Natural killer cell (primary cell): ENCODE results near the gene FOCAD. TPM values are rescaled to one million over a fixed set of nuclear protein-coding genes. Genes with fewer than 3 reads are reported as not detected.

Experiments used
- ATAC-seq, 3 donors: fragments of 150-1000 bp in 2 of 3; fragments of 200-7000 bp in 1 of 3; cut with Tn5 transposase; 1 replicate in 1 of 3; 2 replicates in 2 of 3; pipeline ENCODE4 v1.10.0; 2021; ENCODE audit warnings: mild to moderate bottlenecking in 2 of 3, moderate library complexity in 2 of 3
- DNase-seq, 2 donors: peaks; one replicate each; pipeline versions ENCODE4 v3.0.0 to v3.0.0-alpha.2; 2013 to 2021; ENCODE audit warnings: mixed read lengths in 1 of 2
- H3K27ac ChIP-seq: one replicate; pipeline ENCODE4 v1.5.1; 2013; ENCODE audit warnings: mild to moderate bottlenecking, low read length
- H3K27me3 ChIP-seq: one replicate; pipeline ENCODE4 v1.6.1; 2013; ENCODE audit warnings: low read length; ENCODE audit not compliant: control insufficient read depth, insufficient read depth
- H3K36me3 ChIP-seq: one replicate; pipeline ENCODE4 v1.6.1; 2013; ENCODE audit warnings: low read length; ENCODE audit not compliant: control insufficient read depth, insufficient read depth
- H3K4me1 ChIP-seq: one replicate; pipeline ENCODE4 v1.6.1; 2013; ENCODE audit warnings: low read length; ENCODE audit not compliant: control insufficient read depth, insufficient read depth
- H3K4me3 ChIP-seq: one replicate; pipeline ENCODE4 v1.5.1; 2013; ENCODE audit warnings: low read length
- H3K9me3 ChIP-seq: one replicate; pipeline ENCODE4 v1.6.1; 2013; ENCODE audit warnings: low read length; ENCODE audit not compliant: control insufficient read depth, insufficient read depth
- H3K27ac Mint-ChIP-seq, 2 donors: one replicate each; pipeline ENCODE4 v1.8.0; 2022; ENCODE audit warnings: mild to moderate bottlenecking in 2 of 2, mixed read lengths in 2 of 2, moderate library complexity in 1 of 2
- H3K27me3 Mint-ChIP-seq, 2 donors: one replicate each; pipeline ENCODE4 v1.8.0; 2022; ENCODE audit warnings: low read depth in 2 of 2, mixed read lengths in 2 of 2
- H3K36me3 Mint-ChIP-seq: one replicate; pipeline ENCODE4 v1.8.0; 2022; ENCODE audit warnings: mixed read lengths
- H3K4me1 Mint-ChIP-seq, 2 donors: one replicate each; pipeline ENCODE4 v1.8.0; 2022; ENCODE audit warnings: mixed read lengths in 2 of 2
- H3K4me3 Mint-ChIP-seq: one replicate; pipeline ENCODE4 v1.8.0; 2022; ENCODE audit warnings: mild to moderate bottlenecking, moderate library complexity, mixed read lengths
- H3K9me3 Mint-ChIP-seq, 2 donors: one replicate each; pipeline ENCODE4 v1.8.0; 2022; ENCODE audit warnings: mixed read lengths in 2 of 2
- CTCF ChIP-seq: fragments of 200-600 bp; IDR thresholded peaks from one replicate; pipeline ENCODE4 v1.8.0; 2022; ENCODE audit warnings: antibody characterized with exemption
- WGBS: methylation state at CpG from one replicate; pipeline ENCODE4 v1.1.7; 2013; ENCODE audit warnings: missing lambda C conversion rate; ENCODE audit not compliant: insufficient coverage; 5-methylcytosine and 5-hydroxymethylcytosine counted together
- intact Hi-C: fragments of 100-400 bp; cut with micrococcal nuclease; formaldehyde crosslinking; loops from one replicate; pipeline ENCODE4 v1.14.2; 2022
- total RNA-seq, 4 donors: library from RNA; stranded (reverse); fragments of 120-200 nt in 1 of 4; gene quantifications; one replicate each; pipeline versions ENCODE4 v1.2.3 to v1.2.4, GENCODE V29; 2013 to 2022

FOCAD gene
- total RNA-seq, 3 donors from 2014 or later (not counting 1 experiment from before 2014, with no cell fraction given), result 15.1 to 27.6 (median 18.8) TPM

- Histone ChIP-seq H3K36me3 (no peaks in the 10 kb centered on the region), H3K4me3 (no peak overlapping the region), H3K27me3 (no peaks in the 10 kb centered on the region), H3K4me1 (no peaks in the 10 kb centered on the region), H3K9me3 (no peaks in the 10 kb centered on the region), H3K27ac (no peak overlapping the region)
- Mint-ChIP-seq H3K9me3 (no peaks in the 10 kb centered on the region), H3K4me3 (no peak overlapping the region), H3K36me3 (no peaks in the 10 kb centered on the region), H3K27ac (no peak overlapping the region), H3K4me1 (peaks cover 7 to 23% of the 10 kb centered on the region in 2 donors), H3K27me3 (no peaks in the 10 kb centered on the region)
- ATAC-seq (no peak), DNase-seq (no peak)
- intact Hi-C loops, result no loop called here
- no peak for TF ChIP-seq CTCF
Measured at GRCh38 chr9:20698782-20699181, 14.7 kb downstream of the FOCAD start.

- intact Hi-C loops, result no loop called here
- WGBS, result 44% methylated on average over 1 of the region's 1 CpG
- Histone ChIP-seq H3K9me3 (no peaks in the 10 kb centered on the region), H3K27ac (no peak overlapping the region), H3K4me1 (no peaks in the 10 kb centered on the region), H3K36me3 (no peaks in the 10 kb centered on the region), H3K27me3 (no peaks in the 10 kb centered on the region), H3K4me3 (no peak overlapping the region)
- Mint-ChIP-seq H3K4me1 (peaks cover 7 to 23% of the 10 kb centered on the region in 2 donors), H3K27ac (no peak overlapping the region), H3K4me3 (no peak overlapping the region), H3K27me3 (no peaks in the 10 kb centered on the region), H3K36me3 (no peaks in the 10 kb centered on the region), H3K9me3 (no peaks in the 10 kb centered on the region)
- TF ChIP-seq CTCF, result no peak
- no peak for DNase-seq
- ATAC-seq, result no peak
Measured at GRCh38 chr9:20701060-20701459, 17.0 kb downstream of the FOCAD start.

- WGBS, result 100% methylated on average over 1 of the region's 4 CpGs
- H3K4me1 ChIP-seq, result no peaks in the 10 kb centered on the region
- Mint-ChIP-seq H3K27ac (no peak overlapping the region), H3K9me3 (no peaks in the 10 kb centered on the region), H3K4me3 (no peak overlapping the region), H3K27me3 (no peaks in the 10 kb centered on the region), H3K4me1 (peaks cover 7 to 17% of the 10 kb centered on the region in 2 donors), H3K36me3 (no peaks in the 10 kb centered on the region)
- TF ChIP-seq CTCF, result no peak
- ATAC-seq (no peak), DNase-seq (no peak)
- H3K9me3 ChIP-seq, result no peaks in the 10 kb centered on the region
- no peaks in the 10 kb centered on the region for H3K27me3 ChIP-seq
- H3K36me3 ChIP-seq, result no peaks in the 10 kb centered on the region
- H3K27ac ChIP-seq, result no peak overlapping the region
- intact Hi-C loops, result no loop called here
- no peak overlapping the region for H3K4me3 ChIP-seq
Measured at GRCh38 chr9:20702570-20702969, 18.5 kb downstream of the FOCAD start.

- no peak for TF ChIP-seq CTCF
- no peaks in the 10 kb centered on the region for H3K9me3 ChIP-seq
Measured at GRCh38 chr9:20703146-20703545, 19.1 kb downstream of the FOCAD start.

More at GRCh38 chr9:20703146-20703545, 19.1 kb downstream of the FOCAD start:
- ATAC-seq (no peak), DNase-seq (no peak)
- peaks cover 7 to 17% of the 10 kb centered on the region in 2 donors for H3K4me1 Mint-ChIP-seq
- H3K27ac Mint-ChIP-seq, result no peak overlapping the region
- 93% methylated on average over 3 of the region's 3 CpGs for WGBS
- H3K36me3 Mint-ChIP-seq, result no peaks in the 10 kb centered on the region
- intact Hi-C loops, result no loop called here
- Histone ChIP-seq H3K27ac (no peak overlapping the region), H3K36me3 (no peaks in the 10 kb centered on the region), H3K27me3 (no peaks in the 10 kb centered on the region), H3K4me3 (no peak overlapping the region), H3K4me1 (no peaks in the 10 kb centered on the region)
- no peak overlapping the region for H3K4me3 Mint-ChIP-seq
- H3K9me3 Mint-ChIP-seq, result no peaks in the 10 kb centered on the region
- no peaks in the 10 kb centered on the region for H3K27me3 Mint-ChIP-seq
